B cell (primary cell): Measurements from ENCODE around the gene DIP2B. TPM values are rescaled to one million over a fixed set of nuclear protein-coding genes. Genes with fewer than 3 reads are reported as not detected.

Experiments used
- ATAC-seq: fragments of 200-7000 bp; cut with Tn5 transposase; one replicate; pipeline ENCODE4 v1.10.0; 2021; ENCODE audit warnings: low read depth, mild to moderate bottlenecking, moderate number of reproducible peaks, moderate library complexity
- CTCF ChIA-PET: fragments of 350-600 bp; sonication (Branson Sonifier 250); formaldehyde crosslinking; loops from one replicate; lab custom pipeline; 2021; ENCODE audit warnings: antibody characterized with exemption, inconsistent platforms; lab: Charles Lee
- POLR2A ChIA-PET: fragments of 350-600 bp; sonication (Branson Sonifier 250); formaldehyde crosslinking; loops from one replicate; lab custom pipeline; 2021; ENCODE audit warnings: antibody characterized with exemption; lab: Charles Lee
- DNase-seq: peaks from one replicate; pipeline ENCODE4 v3.0.0; 2013
- H2AFZ ChIP-seq: 2 replicates; pipeline ENCODE4 v1.6.1; 2012; ENCODE audit warnings: mild to moderate bottlenecking, low read depth, low read length; ENCODE audit not compliant: insufficient read depth, poor library complexity, severe bottlenecking
- H3K27ac ChIP-seq, 2 donors: 1 replicate in 1 of 2; 2 replicates in 1 of 2; pipeline ENCODE4 v1.5.1; 2012 to 2013; ENCODE audit warnings: low read length in 2 of 2, mild to moderate bottlenecking in 2 of 2, moderate library complexity in 1 of 2
- H3K27me3 ChIP-seq, 4 experiments: fragments of 200-600 bp in 1 of 4; sonication (generic) in 1 of 4; replicated peaks in 1 of 4; 1 replicate in 2 of 4; 2 replicates in 2 of 4; pipeline versions ENCODE4 v1.6.1 to v1.7.0; 2013 to 2016; ENCODE audit warnings: low read length in 3 of 4, mild to moderate bottlenecking in 2 of 4, mixed read lengths in 1 of 4, moderate library complexity in 1 of 4; ENCODE audit not compliant: insufficient read depth in 4 of 4, control insufficient read depth in 3 of 4; ENCODE audit errors: control extremely low read depth in 1 of 4
- H3K36me3 ChIP-seq, 2 experiments: replicated peaks in 1 of 2; 1 replicate in 1 of 2; 2 replicates in 1 of 2; pipeline versions ENCODE4 v1.6.1 to v1.7.1; 2013; ENCODE audit warnings: low read length in 1 of 2; ENCODE audit not compliant: insufficient read depth in 2 of 2, control insufficient read depth in 1 of 2; ENCODE audit errors: control extremely low read depth in 1 of 2, extremely low read depth in 1 of 2
- H3K4me1 ChIP-seq, 2 donors: fragments of 200-600 bp in 1 of 2; sonication (generic) in 1 of 2; 1 replicate in 1 of 2; 2 replicates in 1 of 2; pipeline versions ENCODE4 v1.5.1 to v1.6.1; 2013 to 2017; ENCODE audit warnings: low read length in 2 of 2; ENCODE audit not compliant: control insufficient read depth in 2 of 2, insufficient read depth in 2 of 2
- H3K4me2 ChIP-seq: replicated peaks from 2 replicates; pipeline ENCODE3; 2012; ENCODE audit warnings: mild to moderate bottlenecking, low read depth, low read length; ENCODE audit not compliant: poor library complexity, severe bottlenecking
- H3K4me3 ChIP-seq, 5 experiments: fragments of 200-600 bp in 1 of 5; sonication (generic) in 1 of 5; 1 replicate in 3 of 5; 2 replicates in 2 of 5; pipeline versions ENCODE4 v1.5.1 to v1.7.0; 2011 to 2016; ENCODE audit warnings: low read length in 4 of 5, mild to moderate bottlenecking in 4 of 5, low read depth in 2 of 5, control low read depth in 1 of 5, moderate library complexity in 1 of 5; ENCODE audit not compliant: insufficient read depth in 1 of 5; ENCODE audit errors: control extremely low read depth in 1 of 5, extremely low read depth in 1 of 5
- H3K79me2 ChIP-seq: fragments of 200-600 bp; sonication (generic); one replicate; pipeline ENCODE4 v1.6.0; 2016; ENCODE audit warnings: low read length; ENCODE audit not compliant: control insufficient read depth, insufficient read depth
- H3K9ac ChIP-seq: fragments of 200-600 bp; sonication (generic); 2 replicates; pipeline ENCODE4 v1.6.1; 2017; ENCODE audit warnings: mild to moderate bottlenecking, low read length, moderate library complexity
- H3K9me3 ChIP-seq, 3 donors: one replicate each; pipeline versions ENCODE4 v1.6.1 to v1.7.1; 2013; ENCODE audit warnings: low read length in 2 of 3; ENCODE audit not compliant: control insufficient read depth in 2 of 3, insufficient read depth in 1 of 3; ENCODE audit errors: control extremely low read depth in 1 of 3
- H4K20me1 ChIP-seq: 2 replicates; pipeline ENCODE4 v1.6.0; 2012; ENCODE audit warnings: mild to moderate bottlenecking, low read length; ENCODE audit not compliant: insufficient read depth, control insufficient read depth, poor library complexity, severe bottlenecking
- H3K27ac Mint-ChIP-seq: one replicate; pipeline ENCODE4 v1.8.0; 2021; ENCODE audit warnings: mixed read lengths
- H3K27me3 Mint-ChIP-seq: one replicate; pipeline ENCODE4 v1.8.0; 2021; ENCODE audit warnings: mixed read lengths
- H3K4me1 Mint-ChIP-seq: one replicate; pipeline ENCODE4 v1.8.0; 2021; ENCODE audit warnings: mixed read lengths
- H3K4me3 Mint-ChIP-seq: one replicate; pipeline ENCODE4 v1.8.0; 2021; ENCODE audit warnings: mixed read lengths
- H3K9me3 Mint-ChIP-seq: one replicate; pipeline ENCODE4 v1.8.0; 2022; ENCODE audit warnings: mixed read lengths; ENCODE audit not compliant: insufficient read depth
- CTCF ChIP-seq: fragments of 200-600 bp; IDR thresholded peaks from one replicate; pipeline ENCODE4 v1.8.0; 2022; ENCODE audit warnings: antibody characterized with exemption, mild to moderate bottlenecking
- EZH2 ChIP-seq: IDR thresholded peaks from 2 replicates; pipeline ENCODE4 v1.6.1; 2012; ENCODE audit warnings: borderline replicate concordance, low read depth, mild to moderate bottlenecking, moderate library complexity, low read length; ENCODE audit not compliant: insufficient read depth, poor library complexity, severe bottlenecking
- WGBS: methylation state at CpG from one replicate; pipeline ENCODE4 v1.1.5; 2013; ENCODE audit warnings: missing lambda C conversion rate; ENCODE audit not compliant: insufficient coverage; 5-methylcytosine and 5-hydroxymethylcytosine counted together
- intact Hi-C: fragments of 100-400 bp; cut with micrococcal nuclease; formaldehyde crosslinking; loops from one replicate; pipeline ENCODE4 v1.10.0; 2022
- polyA plus RNA-seq: library from polyadenylated mRNA; depleted of rRNA; stranded (reverse); fragments of >200 nt; gene quantifications from 2 replicates; pipeline ENCODE4 v1.2.3, GENCODE V29; 2012
- total RNA-seq, 2 donors: library from RNA; stranded (reverse); fragments of 120-200 nt in 1 of 2; gene quantifications; 1 replicate in 1 of 2; 2 replicates in 1 of 2; pipeline versions ENCODE4 v1.2.3 to v1.2.4, GENCODE V29; 2013 to 2022

DIP2B gene
- total and polyA plus RNA-seq, 2 donors (not counting 1 experiment from before 2014, with no cell fraction given): 16.4 to 38.8 TPM

DNA sequence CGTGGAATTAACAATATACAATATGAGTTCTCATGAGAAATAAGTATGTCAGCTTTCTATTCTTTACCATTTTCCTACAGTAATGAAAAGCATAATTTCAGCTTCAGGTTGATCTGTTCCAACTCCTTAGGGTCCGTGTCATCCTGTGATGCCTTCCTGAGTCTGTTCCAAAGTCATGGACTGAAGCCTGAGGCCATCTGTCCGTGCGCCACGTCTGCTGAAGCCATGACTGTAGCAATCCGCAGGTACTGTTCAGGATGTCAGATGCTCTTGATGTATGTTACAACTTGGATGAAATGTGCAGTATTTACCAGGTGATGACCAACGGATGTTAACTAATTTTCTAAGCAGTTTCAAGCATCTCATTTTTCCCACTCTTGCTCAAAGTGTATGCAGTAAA is 192.1 kb downstream of the DIP2B start:
- DNase-seq: no peak
- Mint-ChIP-seq H3K4me3 (no peak overlapping the region), H3K4me1 (no peaks in the 10 kb centered on the region), H3K9me3 (no peaks in the 10 kb centered on the region), H3K27ac (no peak overlapping the region), H3K27me3 (no peaks in the 10 kb centered on the region)
- Histone ChIP-seq H3K4me1 (no peaks in the 10 kb centered on the region), H4K20me1 (no peaks in the 10 kb centered on the region), H3K27me3 (no peaks in the 10 kb centered on the region), H3K9ac (no peak overlapping the region), H3K27ac (no peak overlapping the region), H3K9me3 (no peaks in the 10 kb centered on the region), H3K4me3 (no peak overlapping the region), H3K36me3 (peaks cover 14 to 79% of the 10 kb centered on the region in 2 experiments), H3K79me2 (no peaks in the 10 kb centered on the region), H2AFZ (no peak overlapping the region), H3K4me2 (no peak overlapping the region)
- ChIA-PET CTCF (interaction anchor here (1.5 kb wide), 1 partner anchor 192 kb away, joined by 4 read pairs; the partner anchor contains the start of gene DIP2B), POLR2A (no interaction called here)
- intact Hi-C loops: no loop called here
- ATAC-seq: no peak
- TF ChIP-seq CTCF: no peak
- TF ChIP-seq EZH2: no peak
- WGBS: 100% methylated on average over 4 of the region's 7 CpGs

- H3K9me3 ChIP-seq: no peaks in the 10 kb centered on the region
- POLR2A ChIA-PET: no interaction called here
- intact Hi-C loops: no loop called here
- no peak overlapping the region for H3K4me3 ChIP-seq
- Mint-ChIP-seq H3K9me3 (no peaks in the 10 kb centered on the region), H3K4me3 (no peak overlapping the region), H3K4me1 (no peaks in the 10 kb centered on the region), H3K27me3 (no peaks in the 10 kb centered on the region), H3K27ac (no peak overlapping the region)
- H2AFZ ChIP-seq: no peak overlapping the region
- 100% methylated on average over 1 of the region's 1 CpG for WGBS
- no peaks in the 10 kb centered on the region for H3K4me1 ChIP-seq
- DNase-seq (no peak), ATAC-seq (no peak)
- peaks cover 16 to 77% of the 10 kb centered on the region in 2 experiments for H3K36me3 ChIP-seq
- H3K27ac ChIP-seq: no peak overlapping the region
- no peaks in the 10 kb centered on the region for H3K79me2 ChIP-seq
- TF ChIP-seq CTCF (no peak), EZH2 (no peak)
- H4K20me1 ChIP-seq: no peaks in the 10 kb centered on the region
- CTCF ChIA-PET: interaction anchor here (0.8 to 1.2 kb wide), 2 partner anchors 41 to 195 kb away, joined by 3 read pairs; no protein-coding TSS in a partner anchor
- H3K4me2 ChIP-seq: no peak overlapping the region
- no peaks in the 10 kb centered on the region for H3K27me3 ChIP-seq
- no peak overlapping the region for H3K9ac ChIP-seq
These were observed 194.4 kb downstream of the DIP2B start for GRCh38 chr12:50699154-50699553.
